Measurements from ENCODE around the gene HADH.

DNA sequence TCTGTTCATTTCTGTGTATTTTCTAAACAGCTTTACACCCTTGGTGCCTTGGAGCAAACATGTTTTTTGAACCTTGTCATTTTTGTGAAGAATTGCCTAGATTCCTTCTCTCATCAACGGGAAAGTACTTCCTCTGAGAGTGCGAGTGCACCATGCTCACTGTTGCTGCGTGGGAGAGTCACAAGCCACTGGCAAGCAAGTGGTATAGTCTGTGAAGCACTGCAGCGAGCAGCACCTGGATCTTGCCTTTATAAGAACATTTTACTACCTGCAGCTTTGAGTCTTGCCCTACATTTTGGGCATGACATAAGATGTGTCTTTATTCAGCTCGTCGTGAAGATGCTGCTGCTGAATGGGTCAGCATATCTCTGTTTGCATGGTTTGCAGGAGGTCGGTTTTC lies 44.9 kb downstream of the HADH start:
- TF ChIP-seq, protein P1, sequence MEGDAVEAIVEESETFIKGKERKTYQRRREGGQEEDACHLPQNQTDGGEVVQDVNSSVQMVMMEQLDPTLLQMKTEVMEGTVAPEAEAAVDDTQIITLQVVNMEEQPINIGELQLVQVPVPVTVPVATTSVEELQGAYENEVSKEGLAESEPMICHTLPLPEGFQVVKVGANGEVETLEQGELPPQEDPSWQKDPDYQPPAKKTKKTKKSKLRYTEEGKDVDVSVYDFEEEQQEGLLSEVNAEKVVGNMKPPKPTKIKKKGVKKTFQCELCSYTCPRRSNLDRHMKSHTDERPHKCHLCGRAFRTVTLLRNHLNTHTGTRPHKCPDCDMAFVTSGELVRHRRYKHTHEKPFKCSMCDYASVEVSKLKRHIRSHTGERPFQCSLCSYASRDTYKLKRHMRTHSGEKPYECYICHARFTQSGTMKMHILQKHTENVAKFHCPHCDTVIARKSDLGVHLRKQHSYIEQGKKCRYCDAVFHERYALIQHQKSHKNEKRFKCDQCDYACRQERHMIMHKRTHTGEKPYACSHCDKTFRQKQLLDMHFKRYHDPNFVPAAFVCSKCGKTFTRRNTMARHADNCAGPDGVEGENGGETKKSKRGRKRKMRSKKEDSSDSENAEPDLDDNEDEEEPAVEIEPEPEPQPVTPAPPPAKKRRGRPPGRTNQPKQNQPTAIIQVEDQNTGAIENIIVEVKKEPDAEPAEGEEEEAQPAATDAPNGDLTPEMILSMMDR (IDR thresholded peaks at IDR 0.05; ENCODE audit: low read depth, low read length, poor library complexity, severe bottlenecking), result no peak
- TF ChIP-seq EZH2phosphoT487 (IDR thresholded peaks at IDR 0.05; ENCODE audit: borderline replicate concordance, low read length), result no peak

Measured in DOHH2 (cell line).